ENCODE data around the gene LRRC74B.
"Not testable (repeated sequence)": the region's sequence is repeated elsewhere in the genome, so short reads cannot be mapped to it uniquely, and the experiment has no call there.

LRRC74B gene, protein sequence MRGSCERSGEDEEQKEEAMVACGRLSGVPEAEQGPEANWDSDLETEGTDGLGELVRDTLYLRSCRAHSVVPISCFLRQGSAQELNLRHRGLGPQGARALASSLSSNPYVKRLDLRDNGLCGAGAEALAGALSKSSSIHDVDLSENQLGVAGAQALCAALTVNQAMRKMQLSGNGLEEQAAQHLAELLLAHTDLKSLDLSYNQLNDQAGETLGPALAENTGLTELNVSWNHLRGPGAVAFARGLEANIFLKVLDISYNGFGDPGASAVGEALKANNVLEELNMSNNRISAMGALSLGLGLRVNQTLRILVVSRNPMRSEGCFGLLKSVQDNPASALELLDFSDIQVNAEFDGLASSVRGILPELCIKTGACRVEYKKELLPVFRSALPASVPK

DNA sequence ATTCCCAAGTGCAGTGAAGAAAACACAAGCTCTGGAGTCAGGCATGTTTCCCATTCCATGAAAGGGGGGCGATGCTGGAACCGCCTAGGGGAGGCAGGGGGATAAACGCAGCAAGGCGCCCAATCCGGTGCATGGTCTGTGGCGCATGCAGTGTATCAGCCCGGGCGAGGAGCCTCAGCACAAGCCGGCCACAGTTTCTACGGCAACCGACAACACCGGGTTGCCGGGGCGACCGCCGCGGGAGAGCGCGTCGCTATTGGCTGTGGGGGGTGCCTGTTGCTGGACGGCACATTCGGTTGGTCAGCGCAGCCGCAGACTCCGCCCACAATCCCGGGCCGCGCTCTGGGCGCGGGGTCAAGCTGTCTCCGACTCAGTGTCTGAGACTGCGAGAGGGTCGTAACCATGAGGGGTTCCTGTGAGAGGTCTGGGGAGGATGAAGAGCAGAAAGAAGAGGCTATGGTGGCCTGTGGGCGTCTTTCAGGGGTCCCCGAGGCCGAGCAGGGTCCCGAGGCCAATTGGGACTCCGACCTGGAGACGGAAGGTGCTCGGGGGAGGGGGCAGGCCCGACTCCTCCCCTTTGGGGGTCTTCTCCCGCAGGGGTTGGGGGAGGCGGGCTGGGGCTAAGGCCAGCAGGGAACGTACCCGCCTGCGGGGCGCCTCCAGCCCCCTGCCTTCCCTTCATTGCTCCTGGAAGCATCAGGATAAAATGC lies at the start of gene LRRC74B:
TSS of gene LRRC74B (plus strand) at position 362 of the 710 bp plus-strand sequence. CDS start at position 403, 41 bp downstream.
- peak within 1 kb of the TSS; percentile 88 to 95 for H3K27ac Mint-ChIP-seq
- ATAC-seq (peak; percentile 98), DNase-seq (peak; percentile 65 to 77)
- peaks cover 31% of the 10 kb centered on the region for H3K4me1 Mint-ChIP-seq
- no peaks in the 10 kb centered on the region for H3K9me3 Mint-ChIP-seq
- peak within 1 kb of the TSS; percentile 75 to 80 for H3K4me3 Mint-ChIP-seq
- peaks cover 41% of the 10 kb centered on the region for H3K27me3 Mint-ChIP-seq

DNA sequence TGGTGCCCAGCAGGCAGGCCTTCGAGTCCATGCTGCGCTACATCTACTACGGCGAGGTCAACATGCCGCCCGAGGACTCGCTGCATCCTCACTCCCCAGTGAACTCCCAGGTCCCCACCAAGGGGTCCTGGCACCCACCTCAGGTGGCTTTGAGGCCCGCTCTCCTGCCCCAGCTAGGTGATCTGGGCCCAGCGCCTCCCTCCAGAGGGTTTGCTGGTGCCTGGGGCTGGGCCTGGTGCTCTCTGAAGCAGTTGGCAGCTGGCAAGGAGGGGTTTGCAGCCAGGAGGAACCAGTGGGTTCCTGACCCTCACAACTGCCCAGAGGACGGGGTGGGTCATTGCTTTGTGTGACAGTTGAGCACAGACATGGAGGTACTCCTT lies 49.7 kb upstream of the LRRC74B start:
- H3K27me3 Mint-ChIP-seq: no peaks in the 10 kb centered on the region
- no peaks in the 10 kb centered on the region for H3K9me3 Mint-ChIP-seq
- ATAC-seq (no peak), DNase-seq (no peak)
- H3K4me1 Mint-ChIP-seq: peaks cover 32% of the 10 kb centered on the region
- H3K4me3 Mint-ChIP-seq: no peak overlapping the region
- no peak overlapping the region for H3K27ac Mint-ChIP-seq

- DNase-seq (no peak), ATAC-seq (no peak)
- Mint-ChIP-seq H3K4me3 (no peak overlapping the region), H3K27ac (peak overlapping the region in 1 of 2 donors; percentile 85), H3K9me3 (no peaks in the 10 kb centered on the region), H3K4me1 (peaks cover 39% of the 10 kb centered on the region), H3K27me3 (no peaks in the 10 kb centered on the region)
These were observed 48.9 kb upstream of the LRRC74B start for GRCh38 chr22:20996598-20997535.

- Mint-ChIP-seq H3K4me1 (peaks cover 39% of the 10 kb centered on the region), H3K27ac (peak overlapping the region in 1 of 2 donors; percentile 85), H3K27me3 (no peaks in the 10 kb centered on the region), H3K9me3 (no peaks in the 10 kb centered on the region), H3K4me3 (no peak overlapping the region)
- ATAC-seq (no peak), DNase-seq (no peak)
These were observed 48.0 kb upstream of the LRRC74B start for GRCh38 chr22:20997536-20998257.

DNA sequence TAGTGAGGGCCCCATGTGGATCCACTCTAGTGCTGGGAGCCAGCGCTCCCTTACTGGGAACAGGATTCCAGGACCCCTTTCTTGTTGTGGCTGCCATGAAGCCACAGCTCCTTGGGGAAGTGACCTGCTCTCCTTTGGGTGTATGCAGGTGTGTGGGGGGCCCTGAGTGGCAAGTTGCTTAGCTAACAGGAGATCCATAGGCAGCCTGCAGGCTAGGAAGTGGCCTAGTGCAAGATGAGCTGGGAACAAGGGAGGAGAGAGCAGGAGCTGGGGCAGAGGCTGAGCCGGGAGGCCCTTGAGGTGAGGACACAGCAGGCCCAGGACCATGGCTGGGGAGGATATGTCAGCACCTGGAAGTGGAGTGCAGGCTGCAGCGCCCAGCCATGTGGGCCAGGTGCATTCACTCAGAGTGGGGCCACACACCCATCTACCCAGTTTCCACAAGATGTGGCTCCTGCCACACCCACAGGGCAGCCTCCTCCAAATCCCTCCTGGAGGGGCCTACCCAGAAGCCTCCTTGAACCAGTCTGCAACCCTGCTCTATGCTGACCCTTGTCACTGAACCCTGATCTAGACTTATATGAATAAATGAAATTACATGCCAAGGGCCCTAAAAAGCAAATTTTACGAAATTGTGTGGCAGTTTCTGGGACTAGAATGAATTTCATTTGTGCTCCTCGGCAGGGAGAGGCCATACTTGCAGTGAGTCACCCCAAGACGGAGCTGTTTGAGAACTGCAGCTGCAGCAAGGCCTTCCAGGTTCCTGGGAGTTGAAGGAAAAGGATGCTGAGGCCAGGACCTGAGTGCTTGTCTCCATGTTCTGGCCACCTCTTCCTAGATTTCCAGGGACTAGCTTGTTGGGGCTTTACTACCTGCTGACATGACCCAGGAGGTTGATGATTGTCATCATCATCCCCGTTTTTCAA lies 47.1 kb upstream of the LRRC74B start:
- DNase-seq (no peak), ATAC-seq (no peak)
- Mint-ChIP-seq H3K27ac (peak overlapping the region in 1 of 2 donors; percentile 80), H3K27me3 (no peaks in the 10 kb centered on the region), H3K4me1 (peaks cover 43% of the 10 kb centered on the region), H3K9me3 (no peaks in the 10 kb centered on the region), H3K4me3 (peak overlapping the region in 1 of 2 donors; percentile 3)

GRCh38 chr22:20999350-21000206 lies 46.2 kb upstream of the LRRC74B start:
- no peak for ATAC-seq
- Mint-ChIP-seq H3K4me3 (peak overlapping the region; percentile 93 to 98), H3K9me3 (no peaks in the 10 kb centered on the region), H3K27ac (peak overlapping the region in 1 of 2 donors; percentile 95), H3K4me1 (peaks cover 43% of the 10 kb centered on the region), H3K27me3 (no peaks in the 10 kb centered on the region)
- no peak for DNase-seq

DNA sequence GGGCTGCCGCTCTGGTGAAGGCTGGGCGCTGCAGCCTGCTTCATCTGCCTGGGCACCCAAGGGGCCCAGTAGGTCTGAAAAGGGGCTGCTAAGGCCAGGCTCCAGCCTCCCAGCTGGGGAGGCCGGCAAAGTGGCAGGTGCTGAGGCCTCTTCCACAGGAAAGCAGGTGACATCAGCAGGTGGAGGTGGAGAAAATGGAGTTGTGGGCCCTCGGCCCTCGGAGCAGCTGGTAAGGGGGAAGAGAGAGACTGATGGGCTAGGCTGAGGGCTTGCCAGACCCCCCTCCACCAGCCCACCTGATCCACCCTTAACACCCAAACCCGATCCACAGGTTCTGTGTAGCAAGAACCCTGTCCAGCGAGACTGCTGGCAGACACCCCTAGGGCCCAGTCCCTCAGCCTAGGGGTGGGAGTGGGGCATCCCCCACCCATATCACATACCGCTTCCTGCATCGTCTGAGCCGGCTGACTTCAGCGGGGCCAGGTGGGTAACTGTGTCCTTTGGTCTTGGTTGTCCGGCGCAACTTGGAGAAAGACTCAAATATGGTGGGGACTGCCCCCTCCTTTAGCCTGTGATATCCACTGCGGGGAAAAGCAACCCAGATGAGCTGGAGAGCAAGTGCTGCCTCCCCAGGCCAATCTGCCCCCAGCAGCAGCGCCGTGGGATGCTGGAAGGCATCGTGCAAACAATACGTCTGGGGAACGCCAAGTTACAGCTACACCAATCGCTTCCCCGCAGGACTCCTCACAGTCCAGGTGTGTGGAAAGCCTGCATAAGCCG lies 45.3 kb upstream of the LRRC74B start:
- H3K4me1 Mint-ChIP-seq: peaks cover 43% of the 10 kb centered on the region
- ATAC-seq (no peak), DNase-seq (peak in 1 of 2 donors; percentile 30)
- no peaks in the 10 kb centered on the region for H3K27me3 Mint-ChIP-seq
- H3K9me3 Mint-ChIP-seq: no peaks in the 10 kb centered on the region
- peak overlapping the region; percentile 95 to 97 for H3K27ac Mint-ChIP-seq
- H3K4me3 Mint-ChIP-seq: peak overlapping the region; percentile 93 to 98

- Mint-ChIP-seq H3K27me3 (no peaks in the 10 kb centered on the region), H3K4me3 (peak overlapping the region; percentile 93 to 98), H3K9me3 (no peaks in the 10 kb centered on the region), H3K4me1 (peaks cover 43% of the 10 kb centered on the region), H3K27ac (peak overlapping the region; percentile 97 to 98)
- no peak for ATAC-seq
- DNase-seq: no peak
These were observed 44.7 kb upstream of the LRRC74B start for GRCh38 chr22:21000987-21001600.

- Mint-ChIP-seq H3K4me1 (peaks cover 43% of the 10 kb centered on the region), H3K9me3 (no peaks in the 10 kb centered on the region), H3K27me3 (no peaks in the 10 kb centered on the region), H3K4me3 (peak within 1 kb of the TSS; percentile 93 to 98), H3K27ac (peak within 1 kb of the TSS; percentile 97 to 98)
- peak; percentile 97 for DNase-seq
- peak; percentile 95 for ATAC-seq
These were observed 44.0 kb upstream of the LRRC74B start, which contains the start of gene THAP7 for GRCh38 chr22:21001601-21002325. Gene THAP7, minus strand, starts transcription at chr22:21002118. Its CDS starts 207 bp downstream, at chr22:21001911.

DNA sequence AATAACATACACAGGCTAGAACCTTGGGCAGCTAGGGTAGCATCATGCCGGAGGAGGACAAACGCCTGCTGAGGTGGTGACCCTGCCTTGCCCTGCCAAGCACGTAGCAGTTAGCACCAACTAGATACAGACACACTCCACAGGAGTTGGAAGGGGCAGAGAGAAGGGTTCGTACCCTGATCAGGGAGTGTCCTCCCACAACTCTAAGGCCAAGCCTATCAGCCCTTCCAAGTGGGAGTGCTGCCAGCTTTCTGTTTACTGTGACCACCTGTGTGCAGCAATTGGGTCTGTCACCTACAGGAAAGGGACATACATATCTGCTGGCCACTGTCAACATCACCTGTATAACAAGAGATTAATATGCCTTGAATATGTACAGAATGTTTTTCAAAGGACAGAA lies 42.0 kb upstream of the LRRC74B start:
- peak overlapping the region; percentile 93 to 98 for H3K4me3 Mint-ChIP-seq
- no peaks in the 10 kb centered on the region for H3K27me3 Mint-ChIP-seq
- peak overlapping the region in 1 of 2 donors; percentile 97 for H3K27ac Mint-ChIP-seq
- no peak for ATAC-seq
- DNase-seq: no peak
- H3K4me1 Mint-ChIP-seq: peaks cover 34% of the 10 kb centered on the region
- H3K9me3 Mint-ChIP-seq: no peaks in the 10 kb centered on the region

- not testable (repeated sequence) for ATAC-seq, DNase-seq, H3K9me3 Mint-ChIP-seq, H3K27ac Mint-ChIP-seq, H3K4me1 Mint-ChIP-seq, H3K4me3 Mint-ChIP-seq, H3K27me3 Mint-ChIP-seq
These were observed 36.5 kb upstream of the LRRC74B start for GRCh38 chr22:21009208-21009607.

Data from stimulated activated naive CD8-positive, alpha-beta T cell treated with anti-CD3 and anti-CD28 coated beads, Interleukin-15, amount 100 ng/mL, for 72 hours (primary cell).